ENCODE results near the gene ABHD16B.
"Not testable (repeated sequence)": the region's sequence is repeated elsewhere in the genome, so short reads cannot be mapped to it uniquely, and the experiment has no call there.

Gene ABHD16B

GRCh38 chr20:63856098-63856511 lies 5.2 kb upstream of the ABHD16B start:
- DNase-seq = no peak

DNA sequence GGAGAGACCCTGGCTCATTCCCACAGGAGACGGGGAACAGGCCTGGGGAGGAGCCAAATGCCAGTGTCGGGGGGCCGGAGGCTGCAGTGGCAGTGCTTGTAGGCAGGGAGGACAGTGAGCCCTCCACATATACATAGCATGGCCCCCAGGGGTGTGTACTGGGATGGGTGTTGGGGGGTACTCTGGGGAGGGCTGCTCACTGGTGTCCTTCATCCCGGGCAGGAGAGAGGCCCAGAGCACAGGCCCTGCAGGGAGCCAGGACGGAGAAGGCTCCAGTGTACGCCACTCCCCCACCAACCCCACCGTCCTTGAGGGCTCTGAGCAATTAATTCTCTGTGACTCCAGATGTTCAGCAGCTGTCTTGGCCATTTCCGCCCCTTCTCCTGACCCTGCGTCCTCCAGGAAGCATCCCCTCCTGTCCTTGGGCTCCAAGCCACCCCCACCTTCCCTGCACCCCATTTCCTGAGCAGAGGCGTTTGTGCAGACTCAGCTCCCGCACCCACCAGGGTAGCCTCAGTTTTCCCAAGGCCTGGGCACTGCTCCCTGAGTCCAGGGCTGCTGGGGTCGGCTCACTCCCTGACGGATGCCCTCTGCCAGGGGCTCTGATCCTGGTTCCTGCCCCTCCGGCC lies 3.4 kb upstream of the ABHD16B start:
- DNase-seq = no peak

- no peak for DNase-seq
Observed at GRCh38 chr20:63858393-63859165, 2.7 kb upstream of the ABHD16B start.

- DNase-seq = no peak
Observed at GRCh38 chr20:63859166-63859699, 2.1 kb upstream of the ABHD16B start.

GRCh38 chr20:63860325-63861051 lies 810 bp upstream of the ABHD16B start:
- DNase-seq = no peak

- DNase-seq = no peak
Observed at GRCh38 chr20:63861981-63862901, 943 bp downstream of the ABHD16B start.

DNA sequence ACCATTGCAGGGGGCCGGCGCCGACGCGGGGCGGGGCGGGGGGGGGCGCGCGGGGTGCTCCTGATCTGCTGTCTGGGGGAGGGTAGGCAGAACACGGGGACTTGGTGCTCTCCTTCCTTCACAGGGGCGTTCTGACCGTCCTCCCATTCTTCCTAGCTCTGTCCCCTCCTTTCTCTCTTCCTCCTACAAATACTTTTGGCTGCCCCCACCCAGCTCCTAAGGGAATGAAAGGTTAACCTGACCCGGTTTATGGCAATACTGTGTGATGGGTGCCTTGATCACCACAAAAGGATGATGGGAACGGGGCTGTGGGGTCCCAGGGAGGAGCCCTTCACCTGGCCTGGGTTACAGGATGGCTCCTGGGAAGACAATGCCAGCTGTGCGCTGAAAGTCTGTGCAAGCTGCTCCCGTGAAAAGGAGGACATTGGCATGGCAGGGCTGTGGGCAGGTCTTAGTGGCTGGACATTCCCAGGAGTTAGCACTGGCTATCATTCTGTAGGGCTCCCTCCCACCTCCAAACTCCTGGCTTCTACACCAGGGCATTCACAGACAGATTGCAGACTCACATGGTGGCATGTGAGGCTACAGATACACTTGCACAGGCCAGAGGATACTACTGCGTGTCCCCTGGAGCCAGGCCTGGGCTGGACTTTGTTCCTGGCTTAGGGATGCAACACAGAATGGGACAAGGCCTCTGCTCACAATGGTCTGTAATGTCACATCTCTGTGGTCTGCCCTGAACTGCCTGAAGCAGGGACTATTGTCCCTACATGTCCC lies 1.9 kb downstream of the ABHD16B start:
- DNase-seq = no peak

DNA sequence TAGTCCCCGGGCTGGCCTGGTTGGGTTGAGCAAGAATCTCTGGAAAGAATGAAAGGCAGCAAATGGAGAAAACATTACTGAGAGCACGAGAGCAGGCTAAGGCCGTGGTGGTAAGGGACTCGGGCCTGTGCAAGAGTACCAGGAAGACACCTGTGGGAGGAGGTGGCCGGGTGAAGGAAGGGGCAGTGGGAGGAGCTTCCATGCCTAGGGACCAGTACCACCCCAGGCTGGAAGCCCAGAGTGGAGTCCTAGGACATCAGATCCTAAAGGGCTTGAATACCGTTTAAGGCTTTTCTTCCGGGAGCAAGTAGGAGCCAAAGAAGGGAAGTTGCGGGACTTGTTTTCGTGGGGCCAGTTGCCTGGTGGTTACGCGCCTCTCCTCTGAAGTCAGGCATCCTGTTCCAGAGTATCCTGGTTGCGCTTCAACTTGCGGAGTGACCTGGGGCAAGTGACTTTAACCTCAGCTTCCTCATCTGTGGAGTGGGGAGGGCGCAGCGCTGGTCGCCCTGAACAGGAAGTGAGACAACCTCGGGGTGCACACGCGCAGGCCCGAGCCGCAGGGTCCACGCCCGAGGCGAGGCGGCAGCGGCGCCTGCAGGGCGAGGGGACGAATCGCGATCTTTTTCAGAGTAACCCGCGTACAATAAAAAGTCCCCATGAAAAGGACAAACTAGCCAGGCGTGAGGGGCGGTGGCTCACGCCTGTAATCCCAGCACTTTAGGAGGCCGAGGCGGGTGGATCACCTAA lies 2.7 kb downstream of the ABHD16B start:
- peak; percentile 75 for DNase-seq

GRCh38 chr20:63864545-63864977 lies 3.3 kb downstream of the ABHD16B start:
- DNase-seq = no peak

DNA sequence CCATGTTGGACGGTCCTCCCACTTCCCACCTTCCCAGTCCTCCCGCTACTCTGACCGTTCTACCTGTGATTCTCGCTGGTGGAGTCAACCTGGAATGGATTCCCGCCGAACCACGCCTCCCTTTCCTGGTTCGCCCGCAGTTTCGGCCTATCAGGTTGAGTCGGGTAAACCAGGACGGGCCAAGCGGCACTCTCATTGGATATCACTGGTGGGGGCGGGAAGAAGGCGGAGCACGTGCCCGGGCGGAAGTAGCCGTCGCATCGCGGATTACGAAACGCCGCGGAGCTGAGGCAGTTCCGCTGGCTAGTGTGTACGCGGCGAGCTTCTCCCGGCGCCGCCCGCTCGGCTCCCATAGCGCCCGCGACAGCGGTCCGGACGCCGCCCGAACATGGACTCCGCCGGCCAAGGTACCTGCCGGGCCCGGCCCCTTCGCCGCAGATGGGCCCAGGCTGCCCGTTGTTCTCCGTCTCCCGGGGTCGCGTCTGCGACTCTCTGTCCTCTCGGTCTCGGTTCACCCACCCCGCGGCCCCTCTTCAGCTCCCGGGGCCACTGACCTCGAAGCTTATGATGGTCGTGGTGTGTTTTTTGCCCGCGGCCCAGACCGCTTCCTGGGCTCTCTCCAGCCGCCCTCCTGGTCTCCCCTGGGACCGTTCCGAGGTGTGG lies 3.8 kb downstream of the ABHD16B start, which contains the start of gene TPD52L2:
TSS of gene TPD52L2 (plus strand) at position 293 of the 663 bp plus-strand sequence. CDS start at position 389, 96 bp downstream.
- DNase-seq = peak; percentile 99

- not testable (repeated sequence) for DNase-seq
Observed at GRCh38 chr20:63867042-63867441, 5.7 kb downstream of the ABHD16B start.

- no peak for DNase-seq
Observed at GRCh38 chr20:63868264-63868663, 7.0 kb downstream of the ABHD16B start.

- DNase-seq = no peak
Observed at GRCh38 chr20:63873477-63873971, 12.2 kb downstream of the ABHD16B start.

DNA sequence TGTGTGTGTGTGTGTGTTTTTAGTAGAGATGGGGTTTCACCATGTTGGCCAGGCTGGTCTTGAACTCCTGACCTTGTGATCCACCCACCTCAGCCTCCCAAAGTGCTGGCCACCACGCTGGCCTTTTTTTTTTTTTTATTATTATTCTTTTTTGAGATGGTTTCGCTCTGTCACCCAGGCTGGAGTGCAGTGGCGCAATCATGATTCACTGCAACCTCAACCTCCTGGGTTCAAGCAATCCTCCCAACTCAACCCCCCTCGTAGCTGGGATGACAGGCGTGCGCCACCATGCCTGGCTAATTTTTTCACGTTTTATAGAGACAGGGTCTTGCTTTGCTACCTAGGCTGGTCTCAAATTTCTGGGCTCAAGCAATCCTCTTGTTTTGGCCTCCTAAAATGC lies 12.9 kb downstream of the ABHD16B start:
- DNase-seq = not testable (repeated sequence)

DNA sequence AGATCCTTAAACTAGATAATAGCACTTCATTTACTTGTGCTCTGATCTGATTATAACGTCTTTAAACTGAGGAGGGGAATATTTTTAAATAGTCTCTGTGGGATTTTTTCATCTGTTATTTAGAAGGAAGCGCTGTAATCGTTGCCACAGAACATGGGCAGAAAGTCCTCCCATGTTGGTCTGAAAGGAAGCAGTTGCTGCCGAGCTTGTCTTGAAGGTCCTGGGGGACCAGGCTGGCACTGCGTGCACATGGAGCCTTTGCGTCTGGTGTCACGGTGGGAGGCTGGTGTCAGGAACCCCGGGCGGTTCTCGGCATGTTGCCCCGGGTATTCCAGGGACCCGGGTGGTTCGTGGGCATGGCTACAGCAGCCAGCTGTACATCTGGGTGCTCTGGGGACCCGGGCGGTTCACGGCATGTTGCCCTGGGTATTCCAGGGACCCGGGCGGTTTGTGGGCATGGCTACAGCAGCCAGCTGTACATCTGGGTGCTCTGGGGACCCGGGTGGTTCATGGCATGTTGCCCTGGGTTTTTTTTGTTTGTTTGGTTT lies 15.3 kb downstream of the ABHD16B start:
- no peak for DNase-seq

DNA sequence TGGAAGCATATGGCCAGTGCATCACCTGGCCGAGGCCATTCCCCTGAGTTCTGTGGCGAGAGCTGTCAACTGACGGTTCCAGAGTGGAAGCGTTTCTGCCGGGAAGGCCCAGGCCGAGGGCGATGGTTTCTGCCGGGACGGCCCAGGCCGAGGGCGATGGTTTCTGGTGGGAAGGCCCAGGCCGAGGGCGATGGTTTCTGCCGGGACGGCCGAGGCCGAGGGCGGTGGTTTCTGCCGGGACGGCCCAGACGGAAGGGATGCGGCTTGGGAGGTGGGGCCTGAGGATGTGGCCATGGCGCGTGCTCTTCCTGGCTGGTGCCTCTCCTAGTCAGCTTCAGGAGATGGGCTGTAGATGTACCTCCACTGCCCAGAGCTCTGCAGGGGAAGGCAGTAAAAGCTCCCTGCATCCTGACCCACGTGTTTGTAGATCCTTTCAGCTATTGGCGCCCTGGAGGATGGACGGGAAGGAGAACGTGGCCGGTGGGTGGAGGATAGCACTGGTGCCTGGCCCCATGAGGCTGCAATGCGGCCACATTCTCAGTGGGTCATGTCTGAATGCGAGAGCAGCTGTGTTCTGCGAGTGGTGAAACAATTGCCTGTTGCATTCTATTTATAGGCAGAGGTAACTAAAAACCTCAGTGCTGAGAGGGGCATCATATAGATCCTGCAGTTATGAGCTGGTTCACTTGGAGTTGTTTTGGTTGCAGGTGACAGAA lies 16.6 kb downstream of the ABHD16B start:
- no peak for DNase-seq

DNA sequence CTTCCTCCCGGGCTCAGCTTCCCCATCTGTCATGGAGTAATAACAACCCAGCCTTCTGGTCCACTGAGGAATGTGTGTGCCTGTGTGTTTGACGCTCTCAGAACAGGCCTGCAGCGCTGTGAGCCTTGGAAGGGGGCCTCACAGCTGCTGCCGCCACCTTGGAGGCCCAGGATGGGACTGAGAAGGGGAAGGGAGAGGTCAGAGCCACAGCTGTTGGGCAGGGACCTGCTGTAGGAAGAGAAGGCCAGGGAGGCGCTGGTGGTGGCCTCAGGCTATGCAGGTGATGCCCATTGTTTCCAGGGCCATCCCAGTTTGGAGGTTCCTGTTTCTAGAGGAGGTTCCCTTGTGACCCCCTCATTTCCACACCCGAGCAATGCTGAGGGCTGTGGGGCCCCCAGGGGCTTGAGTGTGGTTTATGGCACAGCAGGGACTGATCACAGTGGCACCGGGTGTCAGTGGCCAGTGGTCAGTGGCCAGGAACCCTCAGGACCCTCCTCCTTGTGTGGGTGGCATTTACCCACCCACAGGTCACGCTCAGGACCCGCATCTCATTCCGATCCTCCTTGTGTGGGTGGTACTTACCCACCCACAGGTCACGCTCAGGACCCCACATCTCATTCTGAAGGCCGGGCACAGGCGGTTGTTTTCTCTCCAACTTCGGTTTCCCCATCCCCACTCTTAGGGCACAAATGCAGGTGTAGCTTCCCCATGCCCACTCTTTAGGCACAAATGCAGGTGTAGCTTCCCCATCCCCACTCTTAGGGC lies 17.8 kb downstream of the ABHD16B start:
- no peak for DNase-seq

- DNase-seq = not testable (repeated sequence)
Observed at GRCh38 chr20:63880901-63881300, 19.6 kb downstream of the ABHD16B start.

Measured in NCI-H1092 treated with DMSO at 0.1 percent for 48 hours (cell line).